GM12801 (cell line): ENCODE data around the gene PPM1D.

Source experiments
- CTCF ChIP-seq: IDR thresholded peaks from one replicate; pipeline ENCODE4 v1.5.1; 2011; ENCODE audit warnings: control low read depth; ENCODE audit not compliant: insufficient read length; ENCODE audit errors: extremely low read depth

PPM1D gene

GRCh38 chr17:60598001-60598736 is 1.8 kb upstream of the PPM1D start:
- no peak for TF ChIP-seq CTCF

- no peak for TF ChIP-seq CTCF
Measured at GRCh38 chr17:60599220-60599619, 773 bp upstream of the PPM1D start.

GRCh38 chr17:60600490-60601446 is 775 bp downstream of the PPM1D start:
- TF ChIP-seq CTCF, result no peak

- no peak for TF ChIP-seq CTCF
Measured at GRCh38 chr17:60601447-60602384, 1.7 kb downstream of the PPM1D start.

- TF ChIP-seq CTCF, result no peak
Measured at GRCh38 chr17:60602385-60602742, 2.4 kb downstream of the PPM1D start.

GRCh38 chr17:60602871-60603270 is 2.9 kb downstream of the PPM1D start:
- TF ChIP-seq CTCF, result no peak
